IMR-90 (cell line): ENCODE measurements around the gene ANKRD44. TPM values are rescaled to one million over a fixed set of nuclear protein-coding genes. Genes with fewer than 3 reads are reported as not detected.

Source experiments
- ATAC-seq: fragments of 200-7000 bp; cut with Tn5 transposase; 2 replicates; pipeline ENCODE4 v1.9.1; 2020; ENCODE audit warnings: low read depth, mild to moderate bottlenecking, moderate library complexity
- BruUV-seq: library from RNA; stranded (reverse); fragments of 400-500 nt; replicated peaks from 2 replicates; lab custom pipeline; 2021; lab: Mats Ljungman, UMichigan
- CTCF ChIA-PET: fragments of 300-600 bp; formaldehyde crosslinking; extraction: SDS; loops from one replicate; lab custom pipeline; 2021; ENCODE audit warnings: antibody characterized with exemption; lab: Yijun Ruan, JAX
- POLR2A ChIA-PET: fragments of 300-600 bp; sonication (Branson Sonifier 250); formaldehyde crosslinking; loops from one replicate; lab custom pipeline; 2022; ENCODE audit warnings: antibody characterized with exemption; ENCODE audit not compliant: unreplicated experiment; lab: Charles Lee
- DNase-seq: peaks from one replicate; pipeline ENCODE4 v3.0.0; 2013
- H2AFZ ChIP-seq: replicated peaks from 2 replicates; pipeline ENCODE3; 2013; ENCODE audit warnings: low read length, mild to moderate bottlenecking; ENCODE audit not compliant: poor library complexity
- H2AK5ac ChIP-seq: 2 replicates; pipeline ENCODE4 v1.6.1; 2013; ENCODE audit warnings: low read depth, low read length, inconsistent platforms
- H2AK9ac ChIP-seq: replicated peaks from 2 replicates; pipeline ENCODE3; 2013; ENCODE audit warnings: mild to moderate bottlenecking, low read depth, low read length, moderate library complexity; ENCODE audit not compliant: poor library complexity
- H2BK120ac ChIP-seq: 2 replicates; pipeline ENCODE4 v1.6.1; 2013; ENCODE audit warnings: low read depth, low read length, inconsistent platforms
- H2BK15ac ChIP-seq: 3 replicates; pipeline ENCODE4 v1.6.1; 2013; ENCODE audit warnings: low read depth, low read length, inconsistent platforms
- H2BK20ac ChIP-seq: 2 replicates; pipeline ENCODE4 v1.6.1; 2013; ENCODE audit warnings: low read depth, mild to moderate bottlenecking, inconsistent platforms, low read length, moderate library complexity
- H2BK5ac ChIP-seq: 2 replicates; pipeline ENCODE4 v1.6.1; 2013; ENCODE audit warnings: mild to moderate bottlenecking, low read depth, low read length, inconsistent platforms; ENCODE audit not compliant: poor library complexity, severe bottlenecking
- H3K14ac ChIP-seq: replicated peaks from 2 replicates; pipeline ENCODE4 v1.6.1; 2013; ENCODE audit warnings: low read depth, low read length, inconsistent platforms
- H3K18ac ChIP-seq: 2 replicates; pipeline ENCODE4 v1.6.1; 2013; ENCODE audit warnings: low read depth, low read length, control low read depth
- H3K23ac ChIP-seq: 2 replicates; pipeline ENCODE4 v1.6.1; 2013; ENCODE audit warnings: low read depth, low read length, inconsistent platforms
- H3K27ac ChIP-seq: 2 replicates; pipeline ENCODE4 v1.5.1; 2013; ENCODE audit warnings: mild to moderate bottlenecking, control low read depth, low read length; ENCODE audit not compliant: insufficient read depth
- H3K27me3 ChIP-seq: 2 replicates; pipeline ENCODE4 v1.6.1; 2013; ENCODE audit warnings: low read length; ENCODE audit not compliant: control insufficient read depth, insufficient read depth
- H3K36me3 ChIP-seq: 2 replicates; pipeline ENCODE4 v1.6.1; 2013; ENCODE audit warnings: low read length, mixed read lengths; ENCODE audit not compliant: control insufficient read depth, insufficient read depth
- H3K4ac ChIP-seq: 2 replicates; pipeline ENCODE4 v1.6.1; 2013; ENCODE audit warnings: low read depth, low read length, inconsistent platforms
- H3K4me1 ChIP-seq: 2 replicates; pipeline ENCODE4 v1.6.1; 2013; ENCODE audit warnings: low read length, mixed read lengths; ENCODE audit not compliant: control insufficient read depth, insufficient read depth
- H3K4me2 ChIP-seq: 2 replicates; pipeline ENCODE4 v1.6.1; 2013; ENCODE audit warnings: low read depth, mild to moderate bottlenecking, control low read depth, low read length, moderate library complexity
- H3K4me3 ChIP-seq: 2 replicates; pipeline ENCODE4 v1.5.1; 2013; ENCODE audit warnings: low read depth, mild to moderate bottlenecking, control low read depth, low read length, moderate library complexity; ENCODE audit not compliant: insufficient read depth
- H3K56ac ChIP-seq: 2 replicates; pipeline ENCODE4 v1.6.1; 2013; ENCODE audit warnings: low read length, inconsistent platforms; ENCODE audit not compliant: insufficient read depth; ENCODE audit errors: extremely low read depth
- H3K79me1 ChIP-seq, 2 experiments: 2 replicates each; pipeline ENCODE4 v1.6.1; 2013; ENCODE audit warnings: low read length in 2 of 2, inconsistent platforms in 1 of 2, low read depth in 1 of 2
- H3K9ac ChIP-seq: 2 replicates; pipeline ENCODE4 v1.6.1; 2013; ENCODE audit warnings: low read depth, low read length, control low read depth
- H3K9me1 ChIP-seq: 2 replicates; pipeline ENCODE4 v1.6.1; 2013; ENCODE audit warnings: low read length, inconsistent platforms; ENCODE audit not compliant: insufficient read depth
- H3K9me3 ChIP-seq: 2 replicates; pipeline ENCODE4 v1.6.1; 2013; ENCODE audit warnings: low read length; ENCODE audit not compliant: control insufficient read depth, insufficient read depth
- H4K20me1 ChIP-seq: 2 replicates; pipeline ENCODE4 v1.6.1; 2013; ENCODE audit warnings: low read length, inconsistent platforms; ENCODE audit not compliant: insufficient read depth
- H4K5ac ChIP-seq: 2 replicates; pipeline ENCODE4 v1.6.1; 2013; ENCODE audit warnings: mild to moderate bottlenecking, low read depth, low read length, control low read depth
- H4K8ac ChIP-seq, 2 experiments: 2 replicates each; pipeline ENCODE4 v1.6.1; 2013; ENCODE audit warnings: low read depth in 2 of 2, low read length in 2 of 2, control low read depth in 1 of 2, inconsistent platforms in 1 of 2
- H4K91ac ChIP-seq: 2 replicates; pipeline ENCODE4 v1.6.1; 2013; ENCODE audit warnings: low read depth, low read length, inconsistent platforms; ENCODE audit not compliant: insufficient read depth
- BHLHE40 ChIP-seq: fragments of 150-350 bp; IDR thresholded peaks from 2 replicates; pipeline ENCODE4 v1.6.1; 2016; ENCODE audit warnings: mild to moderate bottlenecking, low read depth, low read length
- CEBPB ChIP-seq: IDR thresholded peaks from 2 replicates; pipeline ENCODE4 v1.6.1; 2012; ENCODE audit warnings: low read depth, low read length, improper control_type of control experiment
- CHD1 ChIP-seq: IDR thresholded peaks from 2 replicates; pipeline ENCODE4 v1.6.1; 2012; ENCODE audit warnings: low read depth, low read length, improper control_type of control experiment
- MAFK ChIP-seq: IDR thresholded peaks from 2 replicates; pipeline ENCODE4 v1.6.1; 2012; ENCODE audit warnings: low read depth, low read length, improper control_type of control experiment
- MXI1 ChIP-seq: IDR thresholded peaks from 2 replicates; pipeline ENCODE4 v1.6.1; 2012; ENCODE audit warnings: low read depth, mild to moderate bottlenecking, low read length, moderate library complexity, borderline replicate concordance
- NFE2L2 ChIP-seq: fragments of 150-350 bp; IDR thresholded peaks from 2 replicates; pipeline ENCODE4 v1.6.1; 2016; ENCODE audit warnings: low read depth, mild to moderate bottlenecking, low read length
- POLR2A ChIP-seq: IDR thresholded peaks from 2 replicates; pipeline ENCODE4 v1.6.1; 2012; ENCODE audit warnings: mild to moderate bottlenecking, low read depth, low read length
- RCOR1 ChIP-seq: IDR thresholded peaks from 2 replicates; pipeline ENCODE4 v1.6.1; 2012; ENCODE audit warnings: mild to moderate bottlenecking, low read length, improper control_type of control experiment; ENCODE audit not compliant: insufficient replicate concordance
- RFX5 ChIP-seq: IDR thresholded peaks from 2 replicates; pipeline ENCODE4 v1.8.0; 2012; ENCODE audit warnings: low read depth, mild to moderate bottlenecking, low read length, moderate library complexity
- SMC3 ChIP-seq: fragments of 150-350 bp; IDR thresholded peaks from 2 replicates; pipeline ENCODE4 v1.6.1; 2016; ENCODE audit warnings: low read depth, mild to moderate bottlenecking, antibody characterized with exemption, low read length, moderate library complexity
- WGBS, 2 experiments: methylation state at CpG; one replicate each; pipeline versions ENCODE4 v1.1.5 to v1.1.7; 2013; ENCODE audit warnings: missing lambda C conversion rate in 2 of 2; ENCODE audit not compliant: insufficient read length in 1 of 2; ENCODE audit errors: extremely low coverage in 2 of 2; 5-methylcytosine and 5-hydroxymethylcytosine counted together
- dilution Hi-C: fragments of 300-500 bp; cut with HindIII; formaldehyde crosslinking; loops from one replicate; pipeline ENCODE4 v1.14.3; 2018; ENCODE audit warnings: low sequenced_read_pairs; ENCODE audit not compliant: unreplicated experiment
- in situ Hi-C: fragments of 300-500 bp; cut with MboI; formaldehyde crosslinking; loops from 3 replicates; pipeline ENCODE4 v1.14.3; 2019; ENCODE audit warnings: low sequenced_read_pairs, inconsistent platforms, mixed read lengths
- intact Hi-C: fragments of 100-400 bp; cut with micrococcal nuclease; formaldehyde crosslinking; loops from 2 replicates; pipeline ENCODE4 v1.10.0; 2022
- polyA plus RNA-seq, 3 experiments: library from polyadenylated mRNA; depleted of rRNA; stranded (reverse); fragments of >200 nt; gene quantifications; 2 replicates each; pipeline ENCODE4 v1.2.3, GENCODE V29; 2012; ENCODE audit warnings: low replicate concordance in 1 of 3
- total RNA-seq: library from RNA; depleted of rRNA; stranded (reverse); fragments of >200 nt; gene quantifications from 2 replicates; pipeline ENCODE4 v1.2.3, GENCODE V29; 2012
- TF ChIP-seq, protein P1 (sequence below): conservative IDR thresholded peaks from 2 replicates; pipeline ENCODE4 v1.5.1; 2012; ENCODE audit warnings: mild to moderate bottlenecking, low read depth, low read length, improper control_type of control experiment
- TF ChIP-seq, protein P2 (sequence below): fragments of 150-350 bp; IDR thresholded peaks from 2 replicates; pipeline ENCODE4 v1.6.1; 2017; ENCODE audit warnings: mild to moderate bottlenecking, antibody characterized with exemption, low read length, low read depth

Gene ANKRD44
- total and polyA plus RNA-seq, 2 of the 4 experiments (the other 2 are of a cell fraction), result 5.2 to 15.6 TPM

GRCh38 chr2:197308585-197308984 lies 2.0 kb downstream of the ANKRD44 start (continued):
- no peak for TF ChIP-seq CHD1
- no peak for TF ChIP-seq BHLHE40
- TF ChIP-seq MXI1, result no peak

DNA sequence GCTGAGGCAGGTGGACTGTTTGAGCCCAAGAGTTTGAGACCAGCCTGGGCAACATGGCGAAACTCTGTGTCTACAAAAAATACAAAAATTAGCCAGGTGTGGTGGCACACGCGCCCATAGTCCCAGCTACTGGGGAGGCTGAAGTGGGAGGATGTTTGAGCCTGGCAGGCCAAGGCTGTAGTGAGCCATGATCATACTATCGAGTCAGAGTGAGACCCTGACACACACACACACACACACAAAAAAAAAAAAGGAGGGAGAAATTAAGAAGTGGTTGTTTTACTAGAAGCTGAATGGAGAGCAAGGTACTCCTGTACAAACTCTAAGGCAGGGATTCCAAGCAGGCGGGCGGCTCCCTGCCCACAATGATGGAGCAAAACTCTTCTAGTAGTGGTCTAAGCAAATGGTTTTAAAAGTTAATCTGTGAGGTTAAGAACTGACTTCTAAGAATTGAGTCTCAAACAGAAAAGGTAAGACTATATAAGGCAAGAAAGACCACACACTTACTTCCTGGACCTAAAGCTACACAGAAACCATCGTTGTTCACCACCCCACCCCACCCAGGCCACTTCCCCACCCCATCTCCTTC lies 2.6 kb downstream of the ANKRD44 start:
- H3K9ac ChIP-seq, result no peak overlapping the region
- H2AK9ac ChIP-seq, result no peak overlapping the region
- ChIA-PET POLR2A (interaction anchor here (0.6 kb wide), 1 partner anchor 35 kb away, joined by 11 read pairs; no protein-coding TSS in a partner anchor), CTCF (interaction anchor here (1.0 to 2.5 kb wide), 2 partner anchors 124 to 194 kb away, joined by 3 to 8 read pairs; no protein-coding TSS in a partner anchor)
- H3K4me1 ChIP-seq, result peaks cover 8% of the 10 kb centered on the region
- no CpG with 5 or more reads among the region's 7 CpGs for WGBS, 2 experiments
- no peak overlapping the region for H3K56ac ChIP-seq
- no peak overlapping the region for H2BK120ac ChIP-seq
- H4K5ac ChIP-seq, result no peak overlapping the region
- dilution Hi-C loops (no loop called here), intact Hi-C loops (no loop called here), in situ Hi-C loops (no loop called here)
- no peaks in the 10 kb centered on the region for H3K9me1 ChIP-seq
- no peak overlapping the region for H2AK5ac ChIP-seq
- no peak overlapping the region for H3K4ac ChIP-seq
- no peaks in the 10 kb centered on the region for H3K27me3 ChIP-seq
- H2BK5ac ChIP-seq, result no peak overlapping the region
- no peak overlapping the region for H2AFZ ChIP-seq
- no peaks in the 10 kb centered on the region for H4K20me1 ChIP-seq
- no peak overlapping the region for H4K91ac ChIP-seq
- no peaks in the 10 kb centered on the region for H3K9me3 ChIP-seq
- no peak for DNase-seq
- H2BK15ac ChIP-seq, result no peak overlapping the region
- no peaks in the 10 kb centered on the region for H3K36me3 ChIP-seq
- no peak overlapping the region for H3K4me2 ChIP-seq
- no peak overlapping the region for H2BK20ac ChIP-seq
- H3K14ac ChIP-seq, result no peak overlapping the region
- peaks cover 0 to 13% of the 10 kb centered on the region in 2 experiments; a peak in 2 of 4 replicates for H3K79me1 ChIP-seq
- ATAC-seq, result no peak
- TF ChIP-seq CEBPB, result no peak
- no peak for TF ChIP-seq POLR2A
- TF ChIP-seq RCOR1, result no peak
- TF ChIP-seq NFE2L2, result no peak
- no peak for TF ChIP-seq MXI1
- TF ChIP-seq MAFK, result no peak
- TF ChIP-seq, protein P1, sequence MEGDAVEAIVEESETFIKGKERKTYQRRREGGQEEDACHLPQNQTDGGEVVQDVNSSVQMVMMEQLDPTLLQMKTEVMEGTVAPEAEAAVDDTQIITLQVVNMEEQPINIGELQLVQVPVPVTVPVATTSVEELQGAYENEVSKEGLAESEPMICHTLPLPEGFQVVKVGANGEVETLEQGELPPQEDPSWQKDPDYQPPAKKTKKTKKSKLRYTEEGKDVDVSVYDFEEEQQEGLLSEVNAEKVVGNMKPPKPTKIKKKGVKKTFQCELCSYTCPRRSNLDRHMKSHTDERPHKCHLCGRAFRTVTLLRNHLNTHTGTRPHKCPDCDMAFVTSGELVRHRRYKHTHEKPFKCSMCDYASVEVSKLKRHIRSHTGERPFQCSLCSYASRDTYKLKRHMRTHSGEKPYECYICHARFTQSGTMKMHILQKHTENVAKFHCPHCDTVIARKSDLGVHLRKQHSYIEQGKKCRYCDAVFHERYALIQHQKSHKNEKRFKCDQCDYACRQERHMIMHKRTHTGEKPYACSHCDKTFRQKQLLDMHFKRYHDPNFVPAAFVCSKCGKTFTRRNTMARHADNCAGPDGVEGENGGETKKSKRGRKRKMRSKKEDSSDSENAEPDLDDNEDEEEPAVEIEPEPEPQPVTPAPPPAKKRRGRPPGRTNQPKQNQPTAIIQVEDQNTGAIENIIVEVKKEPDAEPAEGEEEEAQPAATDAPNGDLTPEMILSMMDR, result no peak
- no peak for TF ChIP-seq RFX5
- TF ChIP-seq, protein P2, sequence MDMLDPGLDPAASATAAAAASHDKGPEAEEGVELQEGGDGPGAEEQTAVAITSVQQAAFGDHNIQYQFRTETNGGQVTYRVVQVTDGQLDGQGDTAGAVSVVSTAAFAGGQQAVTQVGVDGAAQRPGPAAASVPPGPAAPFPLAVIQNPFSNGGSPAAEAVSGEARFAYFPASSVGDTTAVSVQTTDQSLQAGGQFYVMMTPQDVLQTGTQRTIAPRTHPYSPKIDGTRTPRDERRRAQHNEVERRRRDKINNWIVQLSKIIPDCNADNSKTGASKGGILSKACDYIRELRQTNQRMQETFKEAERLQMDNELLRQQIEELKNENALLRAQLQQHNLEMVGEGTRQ, result no peak
- no peak for TF ChIP-seq BHLHE40
- TF ChIP-seq SMC3, result no peak
- H4K8ac ChIP-seq, result no peak overlapping the region
- no peak overlapping the region for H3K27ac ChIP-seq
- no peak overlapping the region for H3K18ac ChIP-seq
- H3K4me3 ChIP-seq, result no peak overlapping the region
- BruUV-seq, result no TSS peak
- no peak overlapping the region for H3K23ac ChIP-seq
